Tibial nerve (tissue), 4 donors: ENCODE measurements around the gene FBN2. TPM values are rescaled to one million over a fixed set of nuclear protein-coding genes. Genes with fewer than 3 reads are reported as not detected.

Experiments used
- DNase-seq, 2 donors: peaks; one replicate each; pipeline ENCODE4 v3.0.0-alpha.2; 2019; ENCODE audit warnings: low spot score in 2 of 2
- H3K27ac ChIP-seq, 4 donors: fragments of 200-600 bp; sonication (generic) in 3 of 4; one replicate each; pipeline ENCODE4 v1.5.1; 2017 to 2019; ENCODE audit warnings: mild to moderate bottlenecking in 1 of 4
- H3K27me3 ChIP-seq, 2 donors: fragments of 200-600 bp; sonication (generic) in 1 of 2; one replicate each; pipeline versions ENCODE4 v1.5.1 to v1.6.0; 2017 to 2019
- H3K36me3 ChIP-seq, 3 donors: fragments of 200-600 bp; sonication (generic); one replicate each; pipeline ENCODE4 v1.5.1; 2018 to 2019
- H3K4me1 ChIP-seq, 4 donors: fragments of 200-600 bp; sonication (generic) in 3 of 4; one replicate each; pipeline ENCODE4 v1.5.1; 2017 to 2019
- H3K4me3 ChIP-seq, 4 donors: fragments of 200-600 bp; sonication (generic) in 3 of 4; one replicate each; pipeline ENCODE4 v1.5.1; 2017 to 2019; ENCODE audit warnings: mild to moderate bottlenecking in 1 of 4, moderate library complexity in 1 of 4
- H3K9me3 ChIP-seq, 4 donors: fragments of 200-600 bp; sonication (generic) in 3 of 4; one replicate each; pipeline ENCODE4 v1.5.1; 2017 to 2019
- EP300 ChIP-seq, 2 donors: sonication (generic); formaldehyde crosslinking; IDR thresholded peaks; one replicate each; pipeline ENCODE4 v1.6.1; 2017; ENCODE audit warnings: antibody characterized with exemption in 2 of 2, mild to moderate bottlenecking in 1 of 2
- POLR2A ChIP-seq, 2 donors: fragments of 450-650 bp; IDR thresholded peaks; one replicate each; pipeline ENCODE4 v1.6.1; 2017; ENCODE audit warnings: antibody characterized with exemption in 2 of 2, mild to moderate bottlenecking in 2 of 2, moderate library complexity in 2 of 2
- WGBS, 2 donors: methylation state at CpG; one replicate each; pipeline ENCODE4 v1.1.5; 2018; 5-methylcytosine and 5-hydroxymethylcytosine counted together
- total RNA-seq, 4 donors: library from RNA; depleted of rRNA; stranded (reverse); fragments of >200 nt; gene quantifications; one replicate each; pipeline ENCODE4 v1.1.0, GENCODE V29; 2016
- TF ChIP-seq, protein P1 (sequence below), 5 experiments: fragments of 200-600 bp in 3 of 5; fragments of 450-650 bp in 2 of 5; sonication (generic) in 3 of 5; IDR thresholded peaks; one replicate each; pipeline ENCODE4 v1.5.1; 2016 to 2019; ENCODE audit warnings: antibody characterized with exemption in 5 of 5, mild to moderate bottlenecking in 3 of 5, moderate library complexity in 2 of 5

Gene FBN2
- total RNA-seq, 4 donors from 2014 or later: 1.2 to 6.3 (median 3.6) TPM

GRCh38 chr5:128553747-128554146 lies 15.7 kb upstream of the FBN2 start:
- Histone ChIP-seq H3K9me3 (peaks cover 0 to 28% (median 0%) of the 10 kb centered on the region in 4 donors), H3K4me3 (no peak overlapping the region), H3K27ac (no peak overlapping the region), H3K4me1 (no peaks in the 10 kb centered on the region), H3K36me3 (no peaks in the 10 kb centered on the region), H3K27me3 (no peaks in the 10 kb centered on the region)
- TF ChIP-seq EP300 (IDR thresholded peaks at IDR 0.05) (no peak), POLR2A (IDR thresholded peaks at IDR 0.05) (no peak)
- no peak for DNase-seq

GRCh38 chr5:128551476-128551875 lies 13.4 kb upstream of the FBN2 start:
- no peak overlapping the region for H3K27ac ChIP-seq
- peaks cover 0 to 31% (median 0%) of the 10 kb centered on the region in 4 donors for H3K9me3 ChIP-seq
- H3K36me3 ChIP-seq: no peaks in the 10 kb centered on the region
- 100% methylated on average over 1 of the region's 1 CpG; no CpG with 5 or more reads in 1 of the 2 donors for WGBS, 2 donors
- no peaks in the 10 kb centered on the region for H3K27me3 ChIP-seq
- H3K4me1 ChIP-seq: no peaks in the 10 kb centered on the region
- no peak overlapping the region for H3K4me3 ChIP-seq
- TF ChIP-seq POLR2A (IDR thresholded peaks at IDR 0.05) (no peak), EP300 (IDR thresholded peaks at IDR 0.05) (no peak)
- TF ChIP-seq, protein P1, sequence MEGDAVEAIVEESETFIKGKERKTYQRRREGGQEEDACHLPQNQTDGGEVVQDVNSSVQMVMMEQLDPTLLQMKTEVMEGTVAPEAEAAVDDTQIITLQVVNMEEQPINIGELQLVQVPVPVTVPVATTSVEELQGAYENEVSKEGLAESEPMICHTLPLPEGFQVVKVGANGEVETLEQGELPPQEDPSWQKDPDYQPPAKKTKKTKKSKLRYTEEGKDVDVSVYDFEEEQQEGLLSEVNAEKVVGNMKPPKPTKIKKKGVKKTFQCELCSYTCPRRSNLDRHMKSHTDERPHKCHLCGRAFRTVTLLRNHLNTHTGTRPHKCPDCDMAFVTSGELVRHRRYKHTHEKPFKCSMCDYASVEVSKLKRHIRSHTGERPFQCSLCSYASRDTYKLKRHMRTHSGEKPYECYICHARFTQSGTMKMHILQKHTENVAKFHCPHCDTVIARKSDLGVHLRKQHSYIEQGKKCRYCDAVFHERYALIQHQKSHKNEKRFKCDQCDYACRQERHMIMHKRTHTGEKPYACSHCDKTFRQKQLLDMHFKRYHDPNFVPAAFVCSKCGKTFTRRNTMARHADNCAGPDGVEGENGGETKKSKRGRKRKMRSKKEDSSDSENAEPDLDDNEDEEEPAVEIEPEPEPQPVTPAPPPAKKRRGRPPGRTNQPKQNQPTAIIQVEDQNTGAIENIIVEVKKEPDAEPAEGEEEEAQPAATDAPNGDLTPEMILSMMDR (IDR thresholded peaks at IDR 0.05): no peak
- DNase-seq: no peak

DNA sequence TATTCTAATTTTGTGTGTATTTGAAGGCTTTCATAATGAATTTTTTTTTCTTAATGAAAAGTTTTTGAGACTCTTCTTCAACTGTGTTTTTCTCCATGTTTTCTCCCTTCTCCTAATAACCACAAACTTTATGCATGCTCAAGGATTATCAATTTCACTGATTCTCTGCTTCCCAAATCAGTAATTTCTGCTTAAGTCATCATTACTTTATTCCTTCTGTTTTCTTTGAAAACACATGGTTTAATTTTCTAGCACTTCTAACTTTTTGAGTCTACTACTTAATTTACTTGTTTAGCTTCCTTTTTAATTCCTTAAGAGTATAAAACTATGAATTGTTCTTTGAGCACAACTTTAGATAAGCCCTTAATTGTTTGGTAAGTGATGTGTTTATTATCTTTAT lies 11.5 kb upstream of the FBN2 start:
- peaks cover 0 to 35% (median 2%) of the 10 kb centered on the region in 4 donors for H3K9me3 ChIP-seq
- no peak overlapping the region for H3K4me3 ChIP-seq
- TF ChIP-seq EP300 (IDR thresholded peaks at IDR 0.05) (no peak), POLR2A (IDR thresholded peaks at IDR 0.05) (no peak)
- TF ChIP-seq, protein P1 (IDR thresholded peaks at IDR 0.05): no peak
- H3K27me3 ChIP-seq: no peaks in the 10 kb centered on the region
- no peak for DNase-seq
- H3K36me3 ChIP-seq: no peaks in the 10 kb centered on the region
- no peak overlapping the region for H3K27ac ChIP-seq
- no peaks in the 10 kb centered on the region for H3K4me1 ChIP-seq

GRCh38 chr5:128546658-128547281 lies 8.7 kb upstream of the FBN2 start:
- Histone ChIP-seq H3K9me3 (peaks cover 0 to 28% (median 2%) of the 10 kb centered on the region in 4 donors), H3K4me3 (no peak overlapping the region), H3K36me3 (no peaks in the 10 kb centered on the region), H3K27me3 (no peaks in the 10 kb centered on the region), H3K27ac (no peak overlapping the region), H3K4me1 (no peaks in the 10 kb centered on the region)
- TF ChIP-seq EP300 (IDR thresholded peaks at IDR 0.05): no peak
- TF ChIP-seq, protein P1 (IDR thresholded peaks at IDR 0.05): no peak
- no peak for TF ChIP-seq POLR2A (IDR thresholded peaks at IDR 0.05)
- no peak for DNase-seq
- 80 to 81% methylated on average over 5 of the region's 5 CpGs for WGBS, 2 donors

GRCh38 chr5:128541385-128541784 lies 3.3 kb upstream of the FBN2 start:
- TF ChIP-seq EP300 (IDR thresholded peaks at IDR 0.05) (no peak), POLR2A (IDR thresholded peaks at IDR 0.05) (no peak)
- TF ChIP-seq, protein P1 (IDR thresholded peaks at IDR 0.05): no peak
- Histone ChIP-seq H3K27me3 (peaks cover 0 to 29% of the 10 kb centered on the region in 2 donors), H3K9me3 (peaks cover 0 to 18% (median 2%) of the 10 kb centered on the region in 4 donors), H3K4me3 (no peak overlapping the region), H3K36me3 (no peaks in the 10 kb centered on the region), H3K27ac (no peak overlapping the region), H3K4me1 (peaks cover 0 to 30% (median 10%) of the 10 kb centered on the region in 4 donors)
- DNase-seq: no peak
- 78 to 79% methylated on average over 3 of the region's 3 CpGs for WGBS, 2 donors
